Ovary (tissue), 9 donors: ENCODE data around the gene ARAF. TPM values are rescaled to one million over a fixed set of nuclear protein-coding genes. Genes with fewer than 3 reads are reported as not detected.

Experiments used
- DNase-seq, 5 donors: peaks; one replicate each; pipeline ENCODE4 v3.0.0-alpha.2; 2019 to 2020
- H3K27ac ChIP-seq, 2 donors: fragments of 200-600 bp; one replicate each; pipeline versions ENCODE4 v1.5.1 to v1.8.0; 2019 to 2022
- H3K27me3 ChIP-seq: fragments of 200-600 bp; one replicate; pipeline ENCODE4 v1.8.0; 2022
- H3K36me3 ChIP-seq: fragments of 200-600 bp; sonication (generic); one replicate; pipeline ENCODE4 v1.5.1; 2019
- H3K4me1 ChIP-seq: one replicate; pipeline ENCODE4 v1.8.1; 2013; ENCODE audit warnings: mild to moderate bottlenecking, moderate library complexity; ENCODE audit not compliant: insufficient read depth
- H3K4me3 ChIP-seq: fragments of 200-600 bp; sonication (generic); one replicate; pipeline ENCODE4 v1.5.1; 2017
- H3K9me3 ChIP-seq, 2 donors: fragments of 200-600 bp in 1 of 2; sonication (generic) in 1 of 2; one replicate each; pipeline versions ENCODE4 v1.5.1 to v1.8.1; 2013 to 2019; ENCODE audit warnings: mild to moderate bottlenecking in 1 of 2, moderate library complexity in 1 of 2
- EP300 ChIP-seq: sonication (generic); formaldehyde crosslinking; IDR thresholded peaks from one replicate; pipeline ENCODE4 v1.6.1; 2017; ENCODE audit warnings: antibody characterized with exemption
- POLR2A ChIP-seq: fragments of 450-650 bp; IDR thresholded peaks from one replicate; pipeline ENCODE4 v1.6.1; 2017; ENCODE audit warnings: antibody characterized with exemption, mild to moderate bottlenecking, moderate library complexity
- WGBS, 3 donors: extraction: QIAGEN DNeasy Blood & Tissue Kit in 1 of 3; methylation state at CpG; one replicate each; pipeline versions ENCODE4 v1.1.5 to v1.1.7; 2013 to 2017; 5-methylcytosine and 5-hydroxymethylcytosine counted together
- intact Hi-C, 4 donors: fragments of 100-400 bp; cut with DNase I; formaldehyde crosslinking; loops; one replicate each; pipeline versions ENCODE4 v1.11.0 to v1.15.1; 2022 to 2023
- polyA plus RNA-seq, 2 donors: library from polyadenylated mRNA; stranded (reverse); fragments of 200-250 nt in 1 of 2; fragments of 350-450 nt in 1 of 2; fragmentation: Illumina TruSeq in 1 of 2; extraction: RNeasy Lipid Tissue Mini Kit (QIAGEN cat#74804) in 1 of 2; gene quantifications; one replicate each; pipeline ENCODE4 v1.2.3, GENCODE V29; 2013 to 2014
- total RNA-seq, 7 donors: library from RNA; depleted of rRNA in 2 of 7; stranded (reverse); fragments of >200 nt in 2 of 7; fragmentation: NEBNext Ultra II Directional in 3 of 7; extraction: Animal tissue kit (Norgen Biotek cat#: 25700) in 3 of 7; gene quantifications; one replicate each; pipeline versions ENCODE4 v1.1.0 to v1.2.4, GENCODE V29; 2016 to 2023
- TF ChIP-seq, protein P1 (sequence below), 3 donors: fragments of 450-650 bp in 2 of 3; fragments of 200-600 bp in 1 of 3; IDR thresholded peaks; one replicate each; pipeline versions ENCODE4 v1.5.1 to v1.8.0; 2016 to 2022; ENCODE audit warnings: antibody characterized with exemption in 3 of 3, mild to moderate bottlenecking in 1 of 3
- donor health status: DM: no; HTN: no; CAD: no; lungs with moderate emphysema.
- donor health status: DM: no; HTN: no; CAD: no.
- donor health status: Bipolar disorder and iron deficiency.
- donor health status: DM: yes; HTN: yes; CAD: no.
- donor health status: DM: no; HTN: no; CAD: no.
- donor health status: DM: yes; HTN: yes; CAD: no.

The ARAF gene
- total and polyA plus RNA-seq, 9 donors = 24.9 to 76.9 (median 61.0) TPM

DNA sequence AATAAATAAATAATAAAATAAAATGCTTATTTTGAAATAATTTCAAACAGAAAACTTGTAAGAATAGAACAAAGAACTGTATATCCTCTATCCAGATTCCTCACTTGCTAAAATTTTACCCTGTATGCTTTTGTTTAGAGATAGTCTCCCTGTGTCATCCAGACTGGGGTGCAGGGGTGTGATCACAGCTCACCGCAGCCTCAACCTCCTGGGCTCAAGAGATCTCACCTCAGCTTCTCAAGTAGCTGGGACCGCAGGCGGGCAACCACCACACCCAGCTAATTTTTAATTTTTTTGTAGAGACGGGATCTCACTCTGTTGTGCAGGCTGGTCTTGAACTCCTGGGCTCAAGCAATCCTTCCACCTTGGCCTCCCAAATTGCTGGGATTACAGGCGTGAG lies 17.5 kb upstream of the ARAF start:
- no peak for DNase-seq
- H3K4me3 ChIP-seq = no peak overlapping the region
- 87 to 95% (median 90%) methylated on average over 5 of the region's 5 CpGs for WGBS, 3 donors
- intact Hi-C loops = no loop called here
- TF ChIP-seq, protein P1, sequence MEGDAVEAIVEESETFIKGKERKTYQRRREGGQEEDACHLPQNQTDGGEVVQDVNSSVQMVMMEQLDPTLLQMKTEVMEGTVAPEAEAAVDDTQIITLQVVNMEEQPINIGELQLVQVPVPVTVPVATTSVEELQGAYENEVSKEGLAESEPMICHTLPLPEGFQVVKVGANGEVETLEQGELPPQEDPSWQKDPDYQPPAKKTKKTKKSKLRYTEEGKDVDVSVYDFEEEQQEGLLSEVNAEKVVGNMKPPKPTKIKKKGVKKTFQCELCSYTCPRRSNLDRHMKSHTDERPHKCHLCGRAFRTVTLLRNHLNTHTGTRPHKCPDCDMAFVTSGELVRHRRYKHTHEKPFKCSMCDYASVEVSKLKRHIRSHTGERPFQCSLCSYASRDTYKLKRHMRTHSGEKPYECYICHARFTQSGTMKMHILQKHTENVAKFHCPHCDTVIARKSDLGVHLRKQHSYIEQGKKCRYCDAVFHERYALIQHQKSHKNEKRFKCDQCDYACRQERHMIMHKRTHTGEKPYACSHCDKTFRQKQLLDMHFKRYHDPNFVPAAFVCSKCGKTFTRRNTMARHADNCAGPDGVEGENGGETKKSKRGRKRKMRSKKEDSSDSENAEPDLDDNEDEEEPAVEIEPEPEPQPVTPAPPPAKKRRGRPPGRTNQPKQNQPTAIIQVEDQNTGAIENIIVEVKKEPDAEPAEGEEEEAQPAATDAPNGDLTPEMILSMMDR (IDR thresholded peaks at IDR 0.05) = no peak
- TF ChIP-seq POLR2A (no peak), EP300 (no peak)
- no peaks in the 10 kb centered on the region for H3K9me3 ChIP-seq
- no peaks in the 10 kb centered on the region for H3K36me3 ChIP-seq
- no peaks in the 10 kb centered on the region for H3K4me1 ChIP-seq
- H3K27me3 ChIP-seq = no peaks in the 10 kb centered on the region
- H3K27ac ChIP-seq = no peak overlapping the region

DNA sequence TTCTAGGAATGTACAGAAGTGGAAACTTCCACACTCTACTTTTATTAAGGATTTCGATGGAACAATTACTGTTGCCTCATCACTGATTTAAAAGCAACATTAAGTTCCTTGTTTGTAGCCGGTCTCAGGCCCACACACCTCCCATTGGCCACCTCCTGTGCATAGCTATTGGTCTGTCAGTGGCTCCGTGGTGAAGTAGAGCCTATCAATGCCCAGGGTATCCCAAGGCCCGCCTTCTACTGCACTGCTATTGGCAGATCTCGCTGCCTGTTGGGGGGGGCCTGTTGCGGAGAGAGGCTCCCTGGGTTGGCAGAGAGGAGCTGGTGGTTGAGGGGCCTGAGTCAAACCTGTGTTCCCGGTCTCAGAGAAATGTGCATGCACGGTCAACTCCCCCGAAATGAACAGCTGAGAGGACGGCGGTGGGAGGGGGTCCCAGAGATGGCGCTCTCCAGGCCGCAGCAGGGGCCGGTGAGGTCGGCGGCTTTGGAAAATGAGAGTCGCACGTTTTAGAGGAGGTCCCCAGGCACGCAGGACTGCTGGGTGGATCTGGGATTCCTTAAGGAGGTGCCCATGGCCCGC lies 4.9 kb upstream of the ARAF start:
- peaks cover 2% of the 10 kb centered on the region for H3K4me1 ChIP-seq
- peak; percentile 82 for TF ChIP-seq POLR2A
- TF ChIP-seq, protein P1 (IDR thresholded peaks at IDR 0.05) = no peak
- H3K4me3 ChIP-seq = peak overlapping the region; percentile 34
- H3K9me3 ChIP-seq = no peaks in the 10 kb centered on the region
- H3K36me3 ChIP-seq = no peaks in the 10 kb centered on the region
- H3K27ac ChIP-seq = peak overlapping the region in 1 of 2 donors; percentile 79
- DNase-seq = peak; percentile 84 to 92 (median 89)
- H3K27me3 ChIP-seq = no peaks in the 10 kb centered on the region
- intact Hi-C loops = no loop called here
- WGBS, 3 donors = 22 to 36% (median 33%) methylated on average over 20 of the region's 20 CpGs

DNA sequence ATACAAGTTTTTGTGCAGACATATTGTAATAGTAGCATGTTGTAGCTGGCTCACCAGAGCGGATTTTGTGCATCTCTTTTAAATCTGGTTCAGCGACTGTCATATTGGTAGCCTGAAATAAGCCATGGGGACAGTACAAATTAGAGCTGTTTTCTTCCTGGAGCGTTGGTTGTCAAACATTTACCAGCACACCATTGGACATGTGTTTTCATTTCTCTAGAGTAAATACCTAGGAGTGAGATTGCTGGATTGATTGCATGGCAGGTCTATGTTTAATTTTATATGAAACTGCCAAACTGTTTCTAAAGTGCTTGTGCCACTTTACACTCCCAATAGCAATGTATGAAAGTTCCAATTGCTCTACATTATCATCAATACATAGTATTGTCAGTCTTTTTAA lies 2.6 kb upstream of the ARAF start:
- TF ChIP-seq POLR2A (no peak), EP300 (no peak)
- TF ChIP-seq, protein P1 (IDR thresholded peaks at IDR 0.05) = no peak
- Histone ChIP-seq H3K9me3 (no peaks in the 10 kb centered on the region), H3K4me3 (no peak overlapping the region), H3K36me3 (no peaks in the 10 kb centered on the region), H3K27me3 (no peaks in the 10 kb centered on the region), H3K27ac (no peak overlapping the region), H3K4me1 (peaks cover 2% of the 10 kb centered on the region)
- no peak for DNase-seq
- intact Hi-C loops = no loop called here
- WGBS, 3 donors = 89 to 91% (median 89%) methylated on average over 3 of the region's 3 CpGs

DNA sequence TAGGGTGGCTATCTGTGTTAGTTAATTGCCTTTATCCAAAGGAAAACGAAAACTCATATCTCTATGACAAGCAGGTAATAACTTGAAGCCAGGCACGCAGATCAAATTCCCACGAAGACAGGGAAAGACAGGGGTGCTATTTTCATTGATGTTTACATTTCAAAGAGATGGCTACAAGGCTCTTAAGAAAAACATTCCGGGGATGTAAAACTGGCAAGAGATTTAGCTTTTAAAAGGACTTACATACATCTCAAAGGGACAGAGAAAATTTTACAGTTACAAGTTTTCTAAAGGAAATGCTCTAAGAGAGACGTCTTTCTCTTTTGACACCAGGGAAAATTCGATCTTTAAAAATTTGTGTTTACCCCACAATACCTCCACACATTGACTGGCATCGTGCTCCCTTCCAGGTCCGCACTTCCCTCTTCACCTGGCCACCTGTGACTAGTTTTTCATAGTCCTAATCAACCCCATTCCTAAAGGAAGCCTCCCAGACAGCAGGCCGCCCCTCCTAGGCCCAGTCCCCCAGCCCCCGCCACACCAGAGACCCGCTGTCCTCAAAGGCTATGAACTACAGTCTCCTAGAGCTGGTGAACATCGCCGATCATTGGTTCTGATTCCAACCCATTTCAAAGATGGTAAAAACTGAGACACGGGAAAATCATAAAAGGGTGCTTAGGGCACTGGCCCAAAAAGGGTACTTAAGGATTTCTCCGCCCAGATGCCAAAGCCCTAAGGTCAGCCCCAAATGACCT lies 649 bp upstream of the ARAF start:
- WGBS, 3 donors = 25 to 47% (median 33%) methylated on average over 15 of the region's 15 CpGs
- H3K4me3 ChIP-seq = peak overlapping the region; percentile 27
- H3K36me3 ChIP-seq = no peaks in the 10 kb centered on the region
- H3K4me1 ChIP-seq = peaks cover 2% of the 10 kb centered on the region
- TF ChIP-seq POLR2A = no peak
- TF ChIP-seq, protein P1 (IDR thresholded peaks at IDR 0.05) = no peak
- no peak for TF ChIP-seq EP300
- no peaks in the 10 kb centered on the region for H3K27me3 ChIP-seq
- H3K27ac ChIP-seq = peak overlapping the region in 1 of 2 donors; percentile 44
- peak in 1 of 5 donors; percentile 20 for DNase-seq
- no peaks in the 10 kb centered on the region for H3K9me3 ChIP-seq
- intact Hi-C loops = no loop called here
